ENCODE results near the gene SSB. TPM values are rescaled to one million over a fixed set of nuclear protein-coding genes. Genes with fewer than 3 reads are reported as not detected.

SSB gene
- total and polyA plus RNA-seq, 3 experiments from 2014 or later: 101 to 153 (median 113) TPM

DNA sequence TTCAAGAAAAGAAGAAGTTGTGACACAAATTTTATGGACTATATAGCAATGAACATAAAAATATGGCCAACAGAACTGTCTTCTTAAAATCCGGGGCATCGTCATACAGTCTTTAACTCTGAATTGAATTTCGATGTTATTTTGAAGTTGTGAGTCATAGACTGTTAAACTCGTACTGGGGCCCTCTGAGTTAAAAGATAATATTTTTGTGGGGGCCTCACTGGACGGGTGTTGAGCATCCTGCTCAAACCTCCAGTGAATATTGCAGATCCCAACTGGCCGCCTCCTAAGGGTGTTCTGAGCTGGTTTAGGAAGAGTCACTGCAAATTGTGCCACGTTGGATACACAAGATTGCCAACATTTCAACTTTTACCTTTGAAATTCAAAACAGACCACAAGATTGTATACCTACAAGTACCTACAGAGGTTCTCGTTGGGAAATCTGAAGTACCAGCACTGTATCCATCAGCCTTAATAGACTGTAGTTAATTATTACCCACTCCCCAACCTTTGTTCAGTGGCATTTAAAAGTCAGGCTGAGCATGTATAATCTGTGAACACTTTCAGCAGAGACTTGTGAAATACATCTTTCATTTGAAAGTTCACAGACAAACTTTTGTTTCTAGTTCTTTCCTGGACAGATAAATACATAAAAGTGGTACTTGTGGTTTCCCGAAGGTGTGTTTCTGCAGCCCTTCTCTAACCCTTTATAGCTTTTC is 37.3 kb upstream of the SSB start:
- DNase-seq: no peak
- H3K4me1 ChIP-seq (ENCODE audit: insufficient read depth, low read length): no peaks in the 10 kb centered on the region
- H3K27ac ChIP-seq (ENCODE audit: low read depth, low read length): no peak overlapping the region
- ChIA-PET CTCF (interaction anchor here (1.8 kb wide), 1 partner anchor 21 kb away, joined by 3 read pairs; no protein-coding TSS in a partner anchor), POLR2A (no interaction called here)
- H3K27me3 ChIP-seq (ENCODE audit: insufficient read depth, low read length, poor library complexity, severe bottlenecking): no peaks in the 10 kb centered on the region
- no peaks in the 10 kb centered on the region for H3K36me3 ChIP-seq (ENCODE audit: insufficient read depth, low read length)
- H3K9me3 ChIP-seq (ENCODE audit: low read length): no peaks in the 10 kb centered on the region
- Mint-ChIP-seq H3K27ac (peak overlapping the region in 6 of 8 donors; percentile 1 to 80 (median 59)), H3K4me3 (peak overlapping the region in 5 of 7 donors; percentile 13 to 71 (median 40)), H3K9me3 (no peaks in the 10 kb centered on the region), H3K27me3 (peaks cover 0 to 10% of the 10 kb centered on the region in 2 donors), H3K36me3 (no peaks in the 10 kb centered on the region), H3K4me1 (peaks cover 14 to 23% (median 21%) of the 10 kb centered on the region in 3 donors)
- no peak overlapping the region for H3K4me3 ChIP-seq (ENCODE audit: low read length)

- POLR2A ChIA-PET: no interaction called here
- no peaks in the 10 kb centered on the region for H3K4me1 ChIP-seq (ENCODE audit: insufficient read depth, low read length)
- DNase-seq: no peak
- H3K9me3 ChIP-seq (ENCODE audit: low read length): no peaks in the 10 kb centered on the region
- Mint-ChIP-seq H3K36me3 (no peaks in the 10 kb centered on the region), H3K27ac (peak overlapping the region in 6 of 8 donors; percentile 1 to 80 (median 59)), H3K4me3 (peak overlapping the region in 5 of 7 donors; percentile 13 to 71 (median 40)), H3K9me3 (no peaks in the 10 kb centered on the region), H3K27me3 (peaks cover 0 to 8% of the 10 kb centered on the region in 2 donors), H3K4me1 (peaks cover 14 to 23% (median 21%) of the 10 kb centered on the region in 3 donors)
- H3K4me3 ChIP-seq (ENCODE audit: low read length): no peak overlapping the region
- H3K36me3 ChIP-seq (ENCODE audit: insufficient read depth, low read length): no peaks in the 10 kb centered on the region
- no peaks in the 10 kb centered on the region for H3K27me3 ChIP-seq (ENCODE audit: insufficient read depth, low read length, poor library complexity, severe bottlenecking)
- H3K27ac ChIP-seq (ENCODE audit: low read depth, low read length): no peak overlapping the region
- CTCF ChIA-PET: interaction anchor here (1.8 kb wide), 1 partner anchor 22 kb away, joined by 3 read pairs; no protein-coding TSS in a partner anchor
These were observed 36.7 kb upstream of the SSB start for GRCh38 chr2:169761970-169762292.

- CTCF ChIA-PET: interaction anchor here (0.7 kb wide), 1 partner anchor 10 kb away, joined by 3 read pairs; no protein-coding TSS in a partner anchor
- H3K27me3 Mint-ChIP-seq: peaks cover 18 to 22% of the 10 kb centered on the region in 2 donors
- Histone ChIP-seq H3K4me3 (ENCODE audit: low read length) (no peak overlapping the region), H3K27ac (ENCODE audit: low read depth, low read length) (no peak overlapping the region), H3K27me3 (ENCODE audit: insufficient read depth, low read length, poor library complexity, severe bottlenecking) (no peaks in the 10 kb centered on the region), H3K36me3 (ENCODE audit: insufficient read depth, low read length) (no peaks in the 10 kb centered on the region), H3K9me3 (ENCODE audit: low read length) (no peaks in the 10 kb centered on the region), H3K4me1 (ENCODE audit: insufficient read depth, low read length) (peaks cover 5% of the 10 kb centered on the region)
- no peak overlapping the region for H3K27ac Mint-ChIP-seq
- H3K9me3 Mint-ChIP-seq: no peaks in the 10 kb centered on the region
- H3K4me3 Mint-ChIP-seq: no peak overlapping the region
- no peak for DNase-seq
- POLR2A ChIA-PET: no interaction called here
- H3K4me1 Mint-ChIP-seq: peaks cover 22 to 29% (median 29%) of the 10 kb centered on the region in 3 donors
- peaks cover 0 to 1% (median 0%) of the 10 kb centered on the region in 3 donors for H3K36me3 Mint-ChIP-seq
These were observed 33.1 kb upstream of the SSB start for GRCh38 chr2:169765523-169765922.

DNA sequence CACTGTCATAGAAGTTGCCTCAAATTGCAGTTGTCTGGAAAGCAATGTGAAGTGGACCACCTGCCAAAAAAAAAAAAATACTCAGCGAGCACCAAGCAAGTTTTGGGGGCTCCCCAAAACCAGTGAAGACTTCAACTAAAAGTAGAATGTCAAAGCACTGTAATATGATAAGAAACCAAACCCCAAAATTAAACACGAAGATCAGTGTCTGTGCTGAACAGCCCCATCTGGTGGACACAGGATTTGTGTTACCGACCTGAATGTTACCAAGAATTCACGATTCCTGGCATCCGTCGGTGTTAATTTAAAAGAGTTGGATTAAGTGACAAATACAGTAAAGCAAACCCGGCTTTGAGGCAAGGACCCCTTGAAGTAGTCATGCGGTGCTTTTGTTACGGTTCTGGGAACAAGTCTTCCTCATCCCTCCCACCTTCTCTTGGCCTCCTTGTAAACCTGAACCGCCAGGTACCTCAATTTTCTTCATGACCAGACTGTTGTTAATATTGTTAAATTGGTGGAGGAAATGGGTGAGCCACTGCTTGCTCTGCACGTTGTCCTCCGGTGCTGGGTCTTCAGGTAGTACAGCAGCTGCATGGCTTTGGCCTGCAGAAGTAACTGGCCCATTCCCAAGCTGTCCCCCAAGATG is 31.3 kb upstream of the SSB start:
- H3K27ac Mint-ChIP-seq: peak overlapping the region in 2 of 8 donors; percentile 47 to 52
- Histone ChIP-seq H3K27me3 (ENCODE audit: insufficient read depth, low read length, poor library complexity, severe bottlenecking) (no peaks in the 10 kb centered on the region), H3K27ac (ENCODE audit: low read depth, low read length) (no peak overlapping the region), H3K36me3 (ENCODE audit: insufficient read depth, low read length) (no peaks in the 10 kb centered on the region), H3K4me3 (ENCODE audit: low read length) (no peak overlapping the region), H3K9me3 (ENCODE audit: low read length) (no peaks in the 10 kb centered on the region), H3K4me1 (ENCODE audit: insufficient read depth, low read length) (peaks cover 5% of the 10 kb centered on the region)
- H3K4me1 Mint-ChIP-seq: peaks cover 7 to 18% (median 16%) of the 10 kb centered on the region in 3 donors
- peak overlapping the region; percentile 43 to 70 (median 55) for H3K4me3 Mint-ChIP-seq
- H3K9me3 Mint-ChIP-seq: no peaks in the 10 kb centered on the region
- H3K27me3 Mint-ChIP-seq: peaks cover 18 to 22% of the 10 kb centered on the region in 2 donors
- POLR2A ChIA-PET: no interaction called here
- CTCF ChIA-PET: interaction anchor here (0.9 to 1.8 kb wide), 4 partner anchors 28 to 315 kb away, joined by 3 to 6 read pairs (median 5); no protein-coding TSS in a partner anchor
- H3K36me3 Mint-ChIP-seq: peaks cover 0 to 1% (median 0%) of the 10 kb centered on the region in 3 donors
- peak; percentile 34 to 70 (median 42) for DNase-seq

GRCh38 chr2:169768262-169768995 is 30.2 kb upstream of the SSB start:
- CTCF ChIA-PET: interaction anchor here (0.7 to 1.8 kb wide), 6 partner anchors 27 to 316 kb away, joined by 3 to 6 read pairs (median 4); partner anchors contain the start of gene METTL5
- Mint-ChIP-seq H3K9me3 (no peaks in the 10 kb centered on the region), H3K4me3 (peak overlapping the region; percentile 71 to 87 (median 81)), H3K27ac (peak overlapping the region in 4 of 8 donors; percentile 27 to 86 (median 51)), H3K4me1 (peaks cover 4 to 16% (median 9%) of the 10 kb centered on the region in 3 donors), H3K36me3 (peaks cover 0 to 1% (median 0%) of the 10 kb centered on the region in 3 donors), H3K27me3 (peaks cover 18 to 22% of the 10 kb centered on the region in 2 donors)
- Histone ChIP-seq H3K27me3 (ENCODE audit: insufficient read depth, low read length, poor library complexity, severe bottlenecking) (no peaks in the 10 kb centered on the region), H3K4me3 (ENCODE audit: low read length) (peak overlapping the region; percentile 35), H3K9me3 (ENCODE audit: low read length) (no peaks in the 10 kb centered on the region), H3K27ac (ENCODE audit: low read depth, low read length) (no peak overlapping the region), H3K36me3 (ENCODE audit: insufficient read depth, low read length) (no peaks in the 10 kb centered on the region), H3K4me1 (ENCODE audit: insufficient read depth, low read length) (peaks cover 5% of the 10 kb centered on the region)
- DNase-seq: peak; percentile 13 to 60 (median 15)
- POLR2A ChIA-PET: interaction anchor here (0.6 kb wide), 1 partner anchor 11 kb away, joined by 7 read pairs; no protein-coding TSS in a partner anchor

DNA sequence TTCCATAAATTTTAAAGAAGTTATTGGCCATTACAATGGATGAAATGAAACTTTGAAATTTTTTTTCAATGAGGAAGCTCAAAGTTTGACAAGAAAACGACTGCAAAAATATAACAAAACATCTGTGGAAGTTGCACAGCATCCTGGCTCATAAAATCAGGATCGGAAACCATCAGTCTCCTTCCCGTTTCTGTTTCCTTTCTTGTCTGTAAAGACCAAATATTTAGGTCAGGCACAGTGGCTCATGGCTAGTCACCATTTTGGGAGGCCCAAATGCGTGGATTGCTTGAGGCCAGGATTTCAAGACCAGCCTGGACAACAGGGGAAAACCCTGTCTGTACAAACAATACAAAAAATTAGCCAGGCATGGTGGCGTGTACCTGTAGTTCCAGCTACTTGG is 27.6 kb upstream of the SSB start:
- POLR2A ChIA-PET: interaction anchor here (0.6 kb wide), 1 partner anchor 57 kb away, joined by 3 read pairs; the partner anchor contains the start of gene UBR3
- CTCF ChIA-PET: interaction anchor here (1.8 kb wide), 1 partner anchor 10 kb away, joined by 4 read pairs; no protein-coding TSS in a partner anchor

GRCh38 chr2:169771612-169772011 is 27.1 kb upstream of the SSB start:
- Mint-ChIP-seq H3K4me1 (peaks cover 4 to 16% (median 9%) of the 10 kb centered on the region in 3 donors), H3K9me3 (no peaks in the 10 kb centered on the region), H3K36me3 (peaks cover 0 to 1% (median 0%) of the 10 kb centered on the region in 3 donors), H3K27ac (peak overlapping the region in 1 of 8 donors; percentile 84), H3K27me3 (peaks cover 14 to 22% of the 10 kb centered on the region in 2 donors), H3K4me3 (no peak overlapping the region)
- Histone ChIP-seq H3K27me3 (ENCODE audit: insufficient read depth, low read length, poor library complexity, severe bottlenecking) (no peaks in the 10 kb centered on the region), H3K27ac (ENCODE audit: low read depth, low read length) (no peak overlapping the region), H3K4me1 (ENCODE audit: insufficient read depth, low read length) (peaks cover 5% of the 10 kb centered on the region), H3K9me3 (ENCODE audit: low read length) (no peaks in the 10 kb centered on the region), H3K4me3 (ENCODE audit: low read length) (no peak overlapping the region), H3K36me3 (ENCODE audit: insufficient read depth, low read length) (no peaks in the 10 kb centered on the region)
- POLR2A ChIA-PET: no interaction called here
- DNase-seq: no peak
- CTCF ChIA-PET: no interaction called here

More for the DNA sequence above, 27.6 kb upstream of the SSB start:
- Mint-ChIP-seq H3K4me1 (peaks cover 4 to 16% (median 9%) of the 10 kb centered on the region in 3 donors), H3K4me3 (no peak overlapping the region), H3K9me3 (no peaks in the 10 kb centered on the region), H3K27ac (peak overlapping the region in 1 of 8 donors; percentile 84), H3K27me3 (peaks cover 14 to 22% of the 10 kb centered on the region in 2 donors), H3K36me3 (peaks cover 0 to 1% (median 0%) of the 10 kb centered on the region in 3 donors)
- no peaks in the 10 kb centered on the region for H3K27me3 ChIP-seq (ENCODE audit: insufficient read depth, low read length, poor library complexity, severe bottlenecking)
- H3K27ac ChIP-seq (ENCODE audit: low read depth, low read length): no peak overlapping the region
- no peaks in the 10 kb centered on the region for H3K36me3 ChIP-seq (ENCODE audit: insufficient read depth, low read length)
- H3K4me1 ChIP-seq (ENCODE audit: insufficient read depth, low read length): peaks cover 5% of the 10 kb centered on the region
- H3K9me3 ChIP-seq (ENCODE audit: low read length): no peaks in the 10 kb centered on the region
- no peak for DNase-seq
- H3K4me3 ChIP-seq (ENCODE audit: low read length): no peak overlapping the region

Data from CD8-positive, alpha-beta memory T cell (primary cell).